ENCODE measurements around the gene CILP2. TPM values are rescaled to one million over a fixed set of nuclear protein-coding genes. Genes with fewer than 3 reads are reported as not detected.

CILP2 gene
- total and polyA plus RNA-seq, 12 donors, result 0.07 to 0.61 (median 0.21) TPM; not detected in 2

DNA sequence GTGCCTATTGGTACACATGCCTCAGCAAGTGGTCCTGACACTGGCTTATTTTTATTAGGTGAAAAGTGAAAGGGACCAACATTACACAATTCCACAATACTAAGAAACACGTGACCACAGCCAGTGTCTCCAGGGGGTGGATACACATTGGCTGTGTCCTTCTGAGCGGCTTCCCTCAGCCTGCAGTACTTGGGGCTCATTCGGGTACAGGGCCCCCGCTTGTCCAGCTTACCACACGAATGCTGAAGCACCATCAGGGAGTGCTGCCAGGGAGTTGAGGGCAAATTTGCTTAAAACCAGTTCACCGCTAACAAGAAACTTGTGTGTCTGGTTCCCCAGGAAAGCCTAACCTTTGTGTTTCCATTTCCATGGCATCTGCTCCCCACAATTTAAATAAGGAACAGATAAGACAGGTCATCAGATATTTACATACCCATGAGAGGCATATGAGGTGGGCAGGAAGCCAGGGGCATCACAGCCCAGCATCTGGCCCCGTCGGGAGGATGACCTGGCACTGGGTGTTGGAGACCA is 57.2 kb downstream of the CILP2 start:
- H3K27me3 ChIP-seq, result peaks cover 0 to 8% (median 0%) of the 10 kb centered on the region in 7 donors
- intact Hi-C loops (cut with DNase I), result no loop called here
- peaks cover 0 to 32% (median 0%) of the 10 kb centered on the region in 9 donors for H3K4me1 ChIP-seq
- H3K9me3 ChIP-seq, result no peaks in the 10 kb centered on the region
- H3K4me3 ChIP-seq, result no peak overlapping the region
- WGBS, 2 donors, result 65 to 68% methylated on average over 8 of the region's 8 CpGs
- no peaks in the 10 kb centered on the region for H3K36me3 ChIP-seq
- DNase-seq (no peak), ATAC-seq (no peak)
- H3K27ac ChIP-seq, result no peak overlapping the region
- no peak for TF ChIP-seq CTCF (IDR thresholded peaks at IDR 0.05)

Other genes with a start within 250 kb of the CILP2 start
- gene SUGP1, start 217.8 kb upstream of the CILP2 start, total RNA-seq, result 10 to 100 TPM; 33.6 to 50.2 (median 44.8) TPM
- 10 to 100 TPM; 30.1 to 32.0 TPM for gene SUGP1, start 217.8 kb upstream of the CILP2 start, polyA plus RNA-seq
- 10 to 100 TPM; 29.3 to 48.6 (median 36.7) TPM for gene MAU2, start 217.4 kb upstream of the CILP2 start, total RNA-seq
- 10 to 100 TPM; 11.2 to 39.4 TPM for gene MAU2, start 217.4 kb upstream of the CILP2 start, polyA plus RNA-seq
- gene GATAD2A, start 132.6 kb upstream of the CILP2 start, total RNA-seq, result 10 to 100 TPM; 22.1 to 48.5 (median 26.0) TPM
- gene GATAD2A, start 132.6 kb upstream of the CILP2 start, polyA plus RNA-seq, result 10 to 100 TPM in 1 of 2 donors, 1 to 10 TPM in 1; 7.5 to 13.3 TPM
- gene TSSK6, start 22.7 kb upstream of the CILP2 start, total RNA-seq, result 1 to 10 TPM in 1 of 10 donors, under 1 TPM in 8, not detected in 1; 0.23 to 1.2 (median 0.45) TPM
- gene TSSK6, start 22.7 kb upstream of the CILP2 start, polyA plus RNA-seq, result under 1 TPM; 0.29 to 0.49 TPM
- 1,000 to 10,000 TPM in 9 of 10 donors, 100 to 1,000 TPM in 1; 856 to 1,274 (median 1,129) TPM for gene NDUFA13, start 22.0 kb upstream of the CILP2 start, total RNA-seq
- gene NDUFA13, start 22.0 kb upstream of the CILP2 start, polyA plus RNA-seq, result 1,000 to 10,000 TPM; 1,172 to 1,278 TPM
- gene YJEFN3, start 9.4 kb upstream of the CILP2 start, total RNA-seq, result 1 to 10 TPM; 2.1 to 4.1 (median 2.4) TPM
- 10 to 100 TPM in 1 of 2 donors, 1 to 10 TPM in 1; 4.0 to 13.1 TPM for gene YJEFN3, start 9.4 kb upstream of the CILP2 start, polyA plus RNA-seq
- 1 to 10 TPM in 1 of 10 donors, under 1 TPM in 2, not detected in 7; 0.25 to 1.2 (median 0.36) TPM for gene PBX4, start 80.4 kb downstream of the CILP2 start, total RNA-seq
- under 1 TPM; 0.06 to 0.51 TPM for gene PBX4, start 80.4 kb downstream of the CILP2 start, polyA plus RNA-seq
- 1 to 10 TPM in 3 of 10 donors, under 1 TPM in 6, not detected in 1; 0.25 to 1.9 (median 0.94) TPM for gene LPAR2, start 90.0 kb downstream of the CILP2 start, total RNA-seq
- 1 to 10 TPM in 1 of 2 donors, under 1 TPM in 1; 0.52 to 1.2 TPM for gene LPAR2, start 90.0 kb downstream of the CILP2 start, polyA plus RNA-seq
- 10 to 100 TPM in 1 of 10 donors, 1 to 10 TPM in 9; 1.4 to 11.8 (median 2.4) TPM for gene GMIP, start 105.4 kb downstream of the CILP2 start, total RNA-seq
- 1 to 10 TPM; 1.6 to 2.5 TPM for gene GMIP, start 105.4 kb downstream of the CILP2 start, polyA plus RNA-seq
- 10 to 100 TPM; 12.3 to 28.2 (median 18.4) TPM for gene ATP13A1, start 125.4 kb downstream of the CILP2 start, total RNA-seq
- 10 to 100 TPM; 23.2 to 34.5 TPM for gene ATP13A1, start 125.4 kb downstream of the CILP2 start, polyA plus RNA-seq
- 1 to 10 TPM; 2.5 to 5.7 (median 3.8) TPM for gene ZNF101, start 130.6 kb downstream of the CILP2 start, total RNA-seq
- 1 to 10 TPM; 3.1 to 6.9 TPM for gene ZNF101, start 130.6 kb downstream of the CILP2 start, polyA plus RNA-seq
- 1 to 10 TPM; 2.8 to 6.6 (median 4.1) TPM for gene ZNF14, start 194.8 kb downstream of the CILP2 start, total RNA-seq
- 1 to 10 TPM; 1.8 to 3.8 TPM for gene ZNF14, start 194.8 kb downstream of the CILP2 start, polyA plus RNA-seq